ENCODE results near the gene SLC45A1.

Gene SLC45A1

DNA sequence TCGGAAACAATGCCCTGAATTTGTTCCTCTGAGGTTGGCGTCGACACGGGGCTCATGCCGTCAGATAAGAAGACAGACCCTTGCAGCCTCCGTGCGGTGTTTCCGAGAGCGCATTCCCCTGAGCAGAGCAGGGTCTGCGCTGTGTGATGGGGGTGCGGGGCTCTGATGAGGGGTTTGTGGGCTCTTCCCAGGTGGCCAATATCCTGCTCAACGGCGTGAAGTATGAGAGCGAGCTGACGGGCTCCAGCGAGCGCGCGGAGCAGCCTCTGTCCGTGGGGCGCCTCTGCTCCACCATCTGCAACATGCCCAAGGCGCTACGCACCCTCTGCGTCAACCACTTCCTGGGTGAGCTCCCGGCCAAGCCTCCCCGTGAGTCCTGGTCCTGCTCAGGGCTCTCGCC lies 17.3 kb downstream of the SLC45A1 start:
- Histone ChIP-seq H3K27ac (ENCODE audit: low read length, poor library complexity, severe bottlenecking) (no peak overlapping the region), H2AK5ac (ENCODE audit: low read length, severe bottlenecking) (no peak overlapping the region), H3K4ac (ENCODE audit: low read depth in 1 of 2, low read length in 2 of 2) (no peak overlapping the region), H2BK120ac (ENCODE audit: low read depth, low read length) (no peak overlapping the region), H3K18ac (ENCODE audit: low read depth in 1 of 2, low read length in 2 of 2) (no peak overlapping the region), H3K14ac (ENCODE audit: low read length in 2 of 2) (no peak overlapping the region), H3K27me3 (ENCODE audit: control insufficient read depth in 1 of 2, insufficient read depth in 1 of 2, low read length in 2 of 2) (no peaks in the 10 kb centered on the region), H3K79me1 (replicated peaks; ENCODE audit: low read length, poor library complexity, severe bottlenecking) (no peaks in the 10 kb centered on the region), H3K4me2 (ENCODE audit: low read length, poor library complexity, severe bottlenecking) (no peak overlapping the region), H3K9ac (ENCODE audit: low read length) (no peak overlapping the region), H4K91ac (ENCODE audit: low read length) (no peak overlapping the region), H2BK15ac (ENCODE audit: low read depth, poor library complexity, severe bottlenecking) (no peak overlapping the region), H2BK5ac (ENCODE audit: low read depth, low read length, poor library complexity, severe bottlenecking) (no peak overlapping the region), H2AFZ (ENCODE audit: low read depth, low read length) (no peak overlapping the region), H3K4me3 (ENCODE audit: insufficient read depth in 1 of 2, low read depth in 1 of 2, low read length in 2 of 2) (no peak overlapping the region), H3K4me1 (ENCODE audit: control insufficient read depth, insufficient read depth, low read depth, low read length) (no peaks in the 10 kb centered on the region), H4K8ac (ENCODE audit: low read length) (no peak overlapping the region), H3K36me3 (ENCODE audit: control insufficient read depth in 1 of 2, insufficient read depth in 2 of 2, low read depth in 1 of 2, low read length in 2 of 2) (peaks cover 0 to 6% of the 10 kb centered on the region in 2 experiments), H3K23ac (ENCODE audit: low read length in 2 of 2) (no peak overlapping the region), H2BK12ac (ENCODE audit: low read length in 2 of 2) (no peak overlapping the region), H3K9me3 (ENCODE audit: control insufficient read depth, low read length) (no peaks in the 10 kb centered on the region)
- 95% methylated on average over 27 of the region's 27 CpGs for WGBS
- no peak for DNase-seq

DNA sequence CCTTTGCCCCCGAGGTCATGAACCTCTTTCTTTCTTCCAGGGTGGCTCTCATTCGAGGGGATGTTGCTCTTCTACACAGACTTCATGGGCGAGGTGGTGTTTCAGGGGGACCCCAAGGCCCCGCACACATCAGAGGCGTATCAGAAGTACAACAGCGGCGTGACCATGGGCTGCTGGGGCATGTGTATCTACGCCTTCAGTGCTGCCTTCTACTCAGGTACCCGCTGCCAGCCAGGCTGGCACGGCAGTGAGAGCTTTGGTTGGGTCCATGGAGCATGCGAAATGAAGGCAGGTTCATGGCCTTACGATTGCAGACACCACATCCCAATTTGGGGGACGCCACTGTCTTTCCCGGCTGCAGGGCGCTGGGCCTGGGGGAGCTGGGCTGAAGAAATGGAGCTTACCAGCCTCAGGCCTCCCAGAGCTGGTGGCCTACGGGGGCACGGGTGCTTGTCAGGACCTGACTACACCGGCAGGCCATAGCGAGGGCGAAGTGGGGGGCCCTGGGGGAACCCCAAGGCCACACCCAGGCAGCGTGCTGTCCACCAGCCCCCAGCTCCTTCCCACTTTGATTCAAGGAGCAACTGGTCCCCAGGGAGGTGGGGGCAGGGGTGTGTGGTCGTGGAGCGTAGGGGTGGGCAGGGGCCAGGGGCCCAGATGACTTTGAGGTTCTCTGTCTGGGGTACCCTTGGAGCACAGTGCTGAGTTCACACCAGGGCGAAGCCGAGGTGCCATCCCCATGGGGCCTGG lies 20.0 kb downstream of the SLC45A1 start:
- Histone ChIP-seq H3K4me2 (ENCODE audit: low read length, poor library complexity, severe bottlenecking) (no peak overlapping the region), H2AK5ac (ENCODE audit: low read length, severe bottlenecking) (no peak overlapping the region), H2BK12ac (ENCODE audit: low read length in 2 of 2) (no peak overlapping the region), H4K91ac (ENCODE audit: low read length) (peak overlapping the region; percentile 48), H2BK120ac (ENCODE audit: low read depth, low read length) (no peak overlapping the region), H2BK15ac (ENCODE audit: low read depth, poor library complexity, severe bottlenecking) (no peak overlapping the region), H3K9ac (ENCODE audit: low read length) (no peak overlapping the region), H4K8ac (ENCODE audit: low read length) (no peak overlapping the region), H3K9me3 (ENCODE audit: control insufficient read depth, low read length) (no peaks in the 10 kb centered on the region), H3K18ac (ENCODE audit: low read depth in 1 of 2, low read length in 2 of 2) (no peak overlapping the region), H3K4me1 (ENCODE audit: control insufficient read depth, insufficient read depth, low read depth, low read length) (peaks cover 3% of the 10 kb centered on the region), H3K79me1 (replicated peaks; ENCODE audit: low read length, poor library complexity, severe bottlenecking) (no peaks in the 10 kb centered on the region), H2BK5ac (ENCODE audit: low read depth, low read length, poor library complexity, severe bottlenecking) (no peak overlapping the region), H3K27ac (ENCODE audit: low read length, poor library complexity, severe bottlenecking) (no peak overlapping the region), H3K23ac (ENCODE audit: low read length in 2 of 2) (no peak overlapping the region), H3K27me3 (ENCODE audit: control insufficient read depth in 1 of 2, insufficient read depth in 1 of 2, low read length in 2 of 2) (no peaks in the 10 kb centered on the region), H3K14ac (ENCODE audit: low read length in 2 of 2) (no peak overlapping the region), H2AFZ (ENCODE audit: low read depth, low read length) (no peak overlapping the region), H3K4me3 (ENCODE audit: insufficient read depth in 1 of 2, low read depth in 1 of 2, low read length in 2 of 2) (no peak overlapping the region), H3K36me3 (ENCODE audit: control insufficient read depth in 1 of 2, insufficient read depth in 2 of 2, low read depth in 1 of 2, low read length in 2 of 2) (peaks cover 0 to 6% of the 10 kb centered on the region in 2 experiments), H3K4ac (ENCODE audit: low read depth in 1 of 2, low read length in 2 of 2) (no peak overlapping the region)
- no peak for DNase-seq
- 93% methylated on average over 21 of the region's 25 CpGs for WGBS

DNA sequence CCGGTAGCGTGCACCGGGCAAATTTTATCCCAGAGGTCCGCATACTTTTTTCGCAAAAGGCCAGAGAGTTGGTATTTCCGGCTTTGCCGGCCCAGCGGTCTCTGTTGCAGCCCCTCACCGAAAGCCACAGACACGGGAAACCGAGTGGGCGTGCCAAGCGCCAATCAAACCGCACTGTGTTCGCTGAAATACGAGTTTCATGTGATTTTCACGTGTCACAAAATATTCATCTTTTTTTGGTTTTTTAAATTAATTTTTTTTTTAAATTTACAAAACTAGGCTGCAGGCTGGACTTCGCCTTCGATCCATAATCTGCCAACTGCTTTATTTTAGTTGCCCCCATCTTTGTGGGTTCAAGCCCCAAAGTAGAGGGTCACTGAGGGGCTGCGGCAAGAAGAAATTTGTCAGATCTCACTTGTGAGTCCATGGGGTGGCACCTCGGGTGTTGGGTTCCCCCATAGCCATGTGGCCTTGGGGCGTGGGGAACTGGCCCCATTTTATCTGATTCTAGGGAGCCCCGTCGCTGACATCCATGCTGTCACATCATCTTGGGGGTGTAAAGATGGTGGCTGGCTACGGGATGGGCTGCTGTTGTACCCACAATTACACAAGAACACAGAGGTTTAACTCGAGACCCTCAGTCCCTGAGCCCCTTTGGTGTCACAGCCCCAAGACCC lies 20.8 kb downstream of the SLC45A1 start:
- H3K4me1 ChIP-seq (ENCODE audit: control insufficient read depth, insufficient read depth, low read depth, low read length) = peaks cover 9% of the 10 kb centered on the region
- no peak overlapping the region for H3K4ac ChIP-seq (ENCODE audit: low read depth in 1 of 2, low read length in 2 of 2)
- H3K27ac ChIP-seq (ENCODE audit: low read length, poor library complexity, severe bottlenecking) = no peak overlapping the region
- no peak overlapping the region for H4K8ac ChIP-seq (ENCODE audit: low read length)
- H2AK5ac ChIP-seq (ENCODE audit: low read length, severe bottlenecking) = no peak overlapping the region
- no peaks in the 10 kb centered on the region for H3K27me3 ChIP-seq (ENCODE audit: control insufficient read depth in 1 of 2, insufficient read depth in 1 of 2, low read length in 2 of 2)
- H3K18ac ChIP-seq (ENCODE audit: low read depth in 1 of 2, low read length in 2 of 2) = no peak overlapping the region
- H3K14ac ChIP-seq (ENCODE audit: low read length in 2 of 2) = no peak overlapping the region
- H2BK12ac ChIP-seq (ENCODE audit: low read length in 2 of 2) = no peak overlapping the region
- H3K4me2 ChIP-seq (ENCODE audit: low read length, poor library complexity, severe bottlenecking) = no peak overlapping the region
- H3K36me3 ChIP-seq (ENCODE audit: control insufficient read depth in 1 of 2, insufficient read depth in 2 of 2, low read depth in 1 of 2, low read length in 2 of 2) = peaks cover 0 to 6% of the 10 kb centered on the region in 2 experiments
- H3K9ac ChIP-seq (ENCODE audit: low read length) = no peak overlapping the region
- H3K9me3 ChIP-seq (ENCODE audit: control insufficient read depth, low read length) = no peaks in the 10 kb centered on the region
- no peak overlapping the region for H2BK120ac ChIP-seq (ENCODE audit: low read depth, low read length)
- H2BK15ac ChIP-seq (ENCODE audit: low read depth, poor library complexity, severe bottlenecking) = no peak overlapping the region
- H2BK5ac ChIP-seq (ENCODE audit: low read depth, low read length, poor library complexity, severe bottlenecking) = no peak overlapping the region
- no peak overlapping the region for H4K91ac ChIP-seq (ENCODE audit: low read length)
- no peak overlapping the region for H2AFZ ChIP-seq (ENCODE audit: low read depth, low read length)
- H3K4me3 ChIP-seq (ENCODE audit: insufficient read depth in 1 of 2, low read depth in 1 of 2, low read length in 2 of 2) = no peak overlapping the region
- H3K79me1 ChIP-seq (replicated peaks; ENCODE audit: low read length, poor library complexity, severe bottlenecking) = no peaks in the 10 kb centered on the region
- DNase-seq = no peak
- H3K23ac ChIP-seq (ENCODE audit: low read length in 2 of 2) = no peak overlapping the region
- WGBS = 95% methylated on average over 23 of the region's 26 CpGs

- WGBS = 94% methylated on average over 13 of the region's 13 CpGs
- Histone ChIP-seq H3K36me3 (ENCODE audit: control insufficient read depth in 1 of 2, insufficient read depth in 2 of 2, low read depth in 1 of 2, low read length in 2 of 2) (peaks cover 0 to 6% of the 10 kb centered on the region in 2 experiments), H2BK15ac (ENCODE audit: low read depth, poor library complexity, severe bottlenecking) (no peak overlapping the region), H3K27ac (ENCODE audit: low read length, poor library complexity, severe bottlenecking) (no peak overlapping the region), H4K91ac (ENCODE audit: low read length) (no peak overlapping the region), H3K4me3 (ENCODE audit: insufficient read depth in 1 of 2, low read depth in 1 of 2, low read length in 2 of 2) (no peak overlapping the region), H2AFZ (ENCODE audit: low read depth, low read length) (no peak overlapping the region), H3K79me1 (replicated peaks; ENCODE audit: low read length, poor library complexity, severe bottlenecking) (no peaks in the 10 kb centered on the region), H3K4me1 (ENCODE audit: control insufficient read depth, insufficient read depth, low read depth, low read length) (peaks cover 14% of the 10 kb centered on the region), H3K9ac (ENCODE audit: low read length) (no peak overlapping the region), H3K27me3 (ENCODE audit: control insufficient read depth in 1 of 2, insufficient read depth in 1 of 2, low read length in 2 of 2) (no peaks in the 10 kb centered on the region), H3K4ac (ENCODE audit: low read depth in 1 of 2, low read length in 2 of 2) (no peak overlapping the region), H3K9me3 (ENCODE audit: control insufficient read depth, low read length) (no peaks in the 10 kb centered on the region), H2BK120ac (ENCODE audit: low read depth, low read length) (no peak overlapping the region), H2AK5ac (ENCODE audit: low read length, severe bottlenecking) (no peak overlapping the region), H4K8ac (ENCODE audit: low read length) (no peak overlapping the region), H2BK5ac (ENCODE audit: low read depth, low read length, poor library complexity, severe bottlenecking) (no peak overlapping the region), H3K18ac (ENCODE audit: low read depth in 1 of 2, low read length in 2 of 2) (no peak overlapping the region), H3K14ac (ENCODE audit: low read length in 2 of 2) (no peak overlapping the region), H3K23ac (ENCODE audit: low read length in 2 of 2) (no peak overlapping the region), H3K4me2 (ENCODE audit: low read length, poor library complexity, severe bottlenecking) (no peak overlapping the region), H2BK12ac (ENCODE audit: low read length in 2 of 2) (peak overlapping the region in 1 of 2 experiments; percentile 55)
- no peak for DNase-seq
Measured at GRCh38 chr1:8339203-8339600, 21.3 kb downstream of the SLC45A1 start.

All from mesenchymal stem cell (in vitro differentiated cells and primary cell).